Erythroblast (primary cell): ENCODE measurements around the gene UBXN2A.
"Not testable (repeated sequence)": the region's sequence is repeated elsewhere in the genome, so short reads cannot be mapped to it uniquely, and the experiment has no call there.

Experiments used
- DNase-seq, 2 experiments: peaks; one replicate each; lab custom pipeline; 2025; lab: John Stamatoyannopoulos, UW
- GATA1 ChIP-seq: IDR thresholded peaks from 2 replicates; pipeline ENCODE4 v1.6.1; 2011; ENCODE audit warnings: low read depth, mild to moderate bottlenecking, control low read depth, low read length, moderate library complexity
- POLR2A ChIP-seq: IDR thresholded peaks from 2 replicates; pipeline ENCODE4 v1.6.1; 2011; ENCODE audit warnings: mild to moderate bottlenecking, low read length

The UBXN2A gene

GRCh38 chr2:24022975-24023575 lies 82.8 kb downstream of the UBXN2A start:
- DNase-seq: no peak
- TF ChIP-seq POLR2A (no peak), GATA1 (no peak)

GRCh38 chr2:24024018-24024417 lies 83.8 kb downstream of the UBXN2A start:
- DNase-seq: peak in 1 of 2 experiments; percentile 42
- TF ChIP-seq GATA1 (no peak), POLR2A (peak; percentile 33)

- peak; percentile 45 to 51 for DNase-seq
- TF ChIP-seq POLR2A (no peak), GATA1 (no peak)
Measured at GRCh38 chr2:24024996-24025663, 84.9 kb downstream of the UBXN2A start.

GRCh38 chr2:24026233-24026632 lies 86.0 kb downstream of the UBXN2A start:
- TF ChIP-seq GATA1 (no peak), POLR2A (no peak)
- DNase-seq: peak; percentile 39 to 42

GRCh38 chr2:24038786-24039499 lies 98.7 kb downstream of the UBXN2A start:
- no peak for DNase-seq
- TF ChIP-seq GATA1 (no peak), POLR2A (no peak)

GRCh38 chr2:24040511-24040910 lies 100.2 kb downstream of the UBXN2A start:
- DNase-seq: no peak
- no peak for TF ChIP-seq POLR2A
- no peak for TF ChIP-seq GATA1

GRCh38 chr2:24043133-24043532 lies 102.9 kb downstream of the UBXN2A start:
- not testable (repeated sequence) for DNase-seq

GRCh38 chr2:24045511-24046508 lies 105.5 kb downstream of the UBXN2A start:
- no peak for TF ChIP-seq POLR2A
- TF ChIP-seq GATA1: no peak
- no peak for DNase-seq

- DNase-seq: no peak
- TF ChIP-seq POLR2A: no peak
- no peak for TF ChIP-seq GATA1
Measured at GRCh38 chr2:24046599-24046929, 106.3 kb downstream of the UBXN2A start.

- DNase-seq: peak; percentile 96 to 98
- TF ChIP-seq GATA1 (no peak), POLR2A (peak; percentile 81)
Measured at GRCh38 chr2:24046930-24047702, 106.9 kb downstream of the UBXN2A start, which contains the start of gene WDCP. Gene WDCP (minus strand): TSS chr2:24047391. CDS start chr2:24039494, 7,897 bp downstream.

GRCh38 chr2:24047703-24048033 lies 107.4 kb downstream of the UBXN2A start:
- TF ChIP-seq GATA1 (no peak), POLR2A (no peak)
- DNase-seq: no peak

- peak; percentile 48 to 53 for DNase-seq
- TF ChIP-seq GATA1 (no peak), POLR2A (no peak)
Measured at GRCh38 chr2:24048769-24049484, 108.7 kb downstream of the UBXN2A start.
